KOPT-K1 (cell line): Measurements from ENCODE around the gene AATK.

ENCODE experiments used
- H3K27ac ChIP-seq: fragments of 200-600 bp; sonication (generic); 2 replicates; pipeline ENCODE4 v1.5.1; 2016; ENCODE audit warnings: antibody characterized with exemption, mild to moderate bottlenecking, low read depth, low read length; ENCODE audit not compliant: poor library complexity, severe bottlenecking
- H3K36me3 ChIP-seq: fragments of 200-600 bp; sonication (generic); 2 replicates; pipeline ENCODE4 v1.5.1; 2017; ENCODE audit warnings: antibody characterized with exemption, mild to moderate bottlenecking, low read length, moderate library complexity; ENCODE audit not compliant: insufficient read depth
- H3K9me3 ChIP-seq: fragments of 200-600 bp; sonication (generic); 2 replicates; pipeline ENCODE4 v1.5.1; 2017; ENCODE audit warnings: antibody characterized with exemption, low read length, mild to moderate bottlenecking; ENCODE audit not compliant: insufficient read depth, poor library complexity, severe bottlenecking

The AATK gene

GRCh38 chr17:81127526-81128177 lies 38.4 kb downstream of the AATK start:
- H3K27ac ChIP-seq, result no peak overlapping the region
- H3K36me3 ChIP-seq, result no peaks in the 10 kb centered on the region
- H3K9me3 ChIP-seq, result no peaks in the 10 kb centered on the region

- Histone ChIP-seq H3K27ac (no peak overlapping the region), H3K36me3 (no peaks in the 10 kb centered on the region), H3K9me3 (no peaks in the 10 kb centered on the region)
These were observed 38.9 kb downstream of the AATK start for GRCh38 chr17:81127133-81127455.

GRCh38 chr17:81126281-81127132 lies 39.5 kb downstream of the AATK start:
- H3K9me3 ChIP-seq, result no peaks in the 10 kb centered on the region
- no peak overlapping the region for H3K27ac ChIP-seq
- H3K36me3 ChIP-seq, result no peaks in the 10 kb centered on the region

GRCh38 chr17:81125573-81126081 lies 40.4 kb downstream of the AATK start:
- H3K27ac ChIP-seq, result no peak overlapping the region
- no peaks in the 10 kb centered on the region for H3K36me3 ChIP-seq
- no peaks in the 10 kb centered on the region for H3K9me3 ChIP-seq

- Histone ChIP-seq H3K27ac (no peak overlapping the region), H3K36me3 (no peaks in the 10 kb centered on the region), H3K9me3 (no peaks in the 10 kb centered on the region)
These were observed 41.6 kb downstream of the AATK start for GRCh38 chr17:81124377-81124776.

- no peaks in the 10 kb centered on the region for H3K9me3 ChIP-seq
- no peaks in the 10 kb centered on the region for H3K36me3 ChIP-seq
- H3K27ac ChIP-seq, result no peak overlapping the region
These were observed 42.7 kb downstream of the AATK start for GRCh38 chr17:81123052-81124048.

GRCh38 chr17:81121841-81122733 lies 43.9 kb downstream of the AATK start:
- Histone ChIP-seq H3K9me3 (no peaks in the 10 kb centered on the region), H3K36me3 (no peaks in the 10 kb centered on the region), H3K27ac (no peak overlapping the region)

GRCh38 chr17:81120695-81121621 lies 45.1 kb downstream of the AATK start:
- no peak overlapping the region for H3K27ac ChIP-seq
- H3K36me3 ChIP-seq, result no peaks in the 10 kb centered on the region
- no peaks in the 10 kb centered on the region for H3K9me3 ChIP-seq

- no peaks in the 10 kb centered on the region for H3K9me3 ChIP-seq
- H3K27ac ChIP-seq, result no peak overlapping the region
- H3K36me3 ChIP-seq, result no peaks in the 10 kb centered on the region
These were observed 45.9 kb downstream of the AATK start for GRCh38 chr17:81120149-81120484.

GRCh38 chr17:81119223-81120148 lies 46.5 kb downstream of the AATK start:
- no peak overlapping the region for H3K27ac ChIP-seq
- H3K36me3 ChIP-seq, result no peaks in the 10 kb centered on the region

GRCh38 chr17:81118308-81119221 lies 47.5 kb downstream of the AATK start:
- Histone ChIP-seq H3K9me3 (no peaks in the 10 kb centered on the region), H3K27ac (no peak overlapping the region), H3K36me3 (no peaks in the 10 kb centered on the region)

More at GRCh38 chr17:81119223-81120148, 46.5 kb downstream of the AATK start:
- H3K9me3 ChIP-seq, result no peaks in the 10 kb centered on the region
